ENCODE data around the gene PRDM11.

Gene PRDM11

GRCh38 chr11:45259592-45259991, 113.2 kb downstream of the PRDM11 start:
- TF ChIP-seq CTCF (IDR thresholded peaks at IDR 0.05; ENCODE audit: low read length): no peak
- TF ChIP-seq EZH2 (IDR thresholded peaks at IDR 0.05; ENCODE audit: borderline replicate concordance, low read length): no peak
- Histone ChIP-seq H3K4me3 (ENCODE audit: low read depth, low read length, poor library complexity, severe bottlenecking) (no peak overlapping the region), H3K4me1 (ENCODE audit: insufficient read depth, low read length, severe bottlenecking) (no peaks in the 10 kb centered on the region), H3K4me2 (ENCODE audit: low read length) (no peak overlapping the region), H4K20me1 (ENCODE audit: insufficient read depth, low read length) (no peaks in the 10 kb centered on the region), H3K27ac (ENCODE audit: low read depth, low read length, poor library complexity, severe bottlenecking) (no peak overlapping the region), H2AFZ (ENCODE audit: low read length) (no peak overlapping the region), H3K27me3 (ENCODE audit: insufficient read depth, low read length) (peaks cover 2% of the 10 kb centered on the region; the same call in 1 of the 2 replicates), H3K79me2 (ENCODE audit: insufficient read depth, low read length) (no peaks in the 10 kb centered on the region), H3F3A (ENCODE audit: insufficient read depth, low read length) (no peaks in the 10 kb centered on the region), H3K36me3 (ENCODE audit: insufficient read depth, low read length) (no peaks in the 10 kb centered on the region), H3K9me3 (ENCODE audit: low read length) (no peaks in the 10 kb centered on the region), H3K9me2 (ENCODE audit: low read depth, low read length) (no peaks in the 10 kb centered on the region), H3K9ac (ENCODE audit: low read length) (no peak overlapping the region)

- H3K27me3 ChIP-seq (ENCODE audit: insufficient read depth, low read length): peaks cover 4% of the 10 kb centered on the region; the same call in 1 of the 2 replicates
- H3K36me3 ChIP-seq (ENCODE audit: insufficient read depth, low read length): no peaks in the 10 kb centered on the region
- H2AFZ ChIP-seq (ENCODE audit: low read length): no peak overlapping the region
- H3K27ac ChIP-seq (ENCODE audit: low read depth, low read length, poor library complexity, severe bottlenecking): no peak overlapping the region
- no peaks in the 10 kb centered on the region for H3K4me1 ChIP-seq (ENCODE audit: insufficient read depth, low read length, severe bottlenecking)
- no peaks in the 10 kb centered on the region for H3K9me3 ChIP-seq (ENCODE audit: low read length)
- H4K20me1 ChIP-seq (ENCODE audit: insufficient read depth, low read length): no peaks in the 10 kb centered on the region
- no peak overlapping the region for H3K9ac ChIP-seq (ENCODE audit: low read length)
- H3F3A ChIP-seq (ENCODE audit: insufficient read depth, low read length): no peaks in the 10 kb centered on the region
- H3K4me2 ChIP-seq (ENCODE audit: low read length): no peak overlapping the region
- H3K4me3 ChIP-seq (ENCODE audit: low read depth, low read length, poor library complexity, severe bottlenecking): no peak overlapping the region
- TF ChIP-seq EZH2 (IDR thresholded peaks at IDR 0.05; ENCODE audit: borderline replicate concordance, low read length): no peak
- TF ChIP-seq CTCF (IDR thresholded peaks at IDR 0.05; ENCODE audit: low read length): no peak
- no peaks in the 10 kb centered on the region for H3K9me2 ChIP-seq (ENCODE audit: low read depth, low read length)
- H3K79me2 ChIP-seq (ENCODE audit: insufficient read depth, low read length): no peaks in the 10 kb centered on the region
These were observed 113.6 kb downstream of the PRDM11 start for GRCh38 chr11:45260071-45260470.

- Histone ChIP-seq H2AFZ (ENCODE audit: low read length) (no peak overlapping the region), H3F3A (ENCODE audit: insufficient read depth, low read length) (no peaks in the 10 kb centered on the region), H3K27me3 (ENCODE audit: insufficient read depth, low read length) (peaks cover 4% of the 10 kb centered on the region; the same call in 1 of the 2 replicates), H3K9ac (ENCODE audit: low read length) (no peak overlapping the region), H3K36me3 (ENCODE audit: insufficient read depth, low read length) (no peaks in the 10 kb centered on the region), H3K27ac (ENCODE audit: low read depth, low read length, poor library complexity, severe bottlenecking) (no peak overlapping the region), H3K4me1 (ENCODE audit: insufficient read depth, low read length, severe bottlenecking) (no peaks in the 10 kb centered on the region), H3K9me2 (ENCODE audit: low read depth, low read length) (no peaks in the 10 kb centered on the region), H3K9me3 (ENCODE audit: low read length) (no peaks in the 10 kb centered on the region), H4K20me1 (ENCODE audit: insufficient read depth, low read length) (no peaks in the 10 kb centered on the region), H3K4me3 (ENCODE audit: low read depth, low read length, poor library complexity, severe bottlenecking) (no peak overlapping the region), H3K4me2 (ENCODE audit: low read length) (no peak overlapping the region), H3K79me2 (ENCODE audit: insufficient read depth, low read length) (no peaks in the 10 kb centered on the region)
- TF ChIP-seq CTCF (IDR thresholded peaks at IDR 0.05; ENCODE audit: low read length) (no peak), EZH2 (IDR thresholded peaks at IDR 0.05; ENCODE audit: borderline replicate concordance, low read length) (no peak)
These were observed 116.5 kb downstream of the PRDM11 start for GRCh38 chr11:45262900-45263299.

Data from OCI-LY1 (cell line).